ELF-1 (cell line): ENCODE measurements around the gene HOTAIR.

Source experiments
- DNase-seq: peaks from one replicate; pipeline ENCODE4 v3.0.0-alpha.2; 2016; ENCODE audit warnings: low read depth, low spot score

HOTAIR gene

DNA sequence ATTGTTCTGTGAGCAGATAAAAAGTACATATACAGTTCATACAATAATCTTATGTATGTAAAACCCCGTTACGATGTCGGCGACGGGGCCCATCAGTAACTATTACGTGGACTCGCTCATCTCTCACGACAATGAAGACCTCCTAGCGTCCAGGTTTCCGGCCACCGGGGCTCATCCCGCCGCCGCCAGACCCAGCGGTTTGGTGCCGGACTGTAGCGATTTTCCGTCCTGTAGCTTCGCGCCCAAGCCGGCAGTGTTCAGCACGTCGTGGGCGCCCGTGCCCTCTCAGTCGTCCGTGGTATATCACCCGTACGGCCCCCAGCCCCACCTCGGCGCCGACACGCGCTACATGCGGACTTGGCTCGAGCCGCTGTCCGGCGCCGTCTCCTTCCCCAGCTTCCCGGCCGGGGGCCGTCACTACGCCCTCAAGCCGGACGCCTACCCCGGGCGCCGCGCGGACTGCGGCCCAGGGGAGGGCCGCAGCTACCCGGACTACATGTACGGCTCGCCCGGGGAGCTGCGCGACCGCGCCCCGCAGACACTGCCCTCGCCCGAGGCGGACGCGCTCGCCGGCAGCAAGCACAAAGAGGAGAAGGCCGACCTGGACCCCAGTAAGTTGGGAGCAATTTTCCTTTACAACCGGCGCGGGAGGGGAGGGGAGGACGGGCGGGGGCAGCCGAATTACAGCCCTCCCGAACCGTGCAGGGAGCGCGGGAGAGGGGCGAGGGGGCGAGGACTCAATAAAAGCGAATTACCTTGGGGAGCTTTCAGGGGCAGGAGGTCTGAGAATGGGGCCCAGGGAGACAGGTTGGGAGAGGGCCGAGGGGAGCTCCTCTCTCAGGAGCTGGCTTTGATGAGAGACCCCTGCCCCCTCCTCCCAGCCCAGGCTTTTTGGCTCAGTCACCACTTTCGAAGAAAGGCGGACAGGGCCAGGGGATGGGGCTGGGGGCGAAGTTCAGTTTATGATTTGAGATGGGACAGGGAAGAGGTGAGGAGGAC is 25.7 kb upstream of the HOTAIR start, which contains the start of gene HOXC9:
Gene HOXC9, plus strand, starts transcription at position 46 of the 999 bp plus-strand sequence. Its CDS starts 28 bp downstream, at position 74.
- no peak for DNase-seq

DNA sequence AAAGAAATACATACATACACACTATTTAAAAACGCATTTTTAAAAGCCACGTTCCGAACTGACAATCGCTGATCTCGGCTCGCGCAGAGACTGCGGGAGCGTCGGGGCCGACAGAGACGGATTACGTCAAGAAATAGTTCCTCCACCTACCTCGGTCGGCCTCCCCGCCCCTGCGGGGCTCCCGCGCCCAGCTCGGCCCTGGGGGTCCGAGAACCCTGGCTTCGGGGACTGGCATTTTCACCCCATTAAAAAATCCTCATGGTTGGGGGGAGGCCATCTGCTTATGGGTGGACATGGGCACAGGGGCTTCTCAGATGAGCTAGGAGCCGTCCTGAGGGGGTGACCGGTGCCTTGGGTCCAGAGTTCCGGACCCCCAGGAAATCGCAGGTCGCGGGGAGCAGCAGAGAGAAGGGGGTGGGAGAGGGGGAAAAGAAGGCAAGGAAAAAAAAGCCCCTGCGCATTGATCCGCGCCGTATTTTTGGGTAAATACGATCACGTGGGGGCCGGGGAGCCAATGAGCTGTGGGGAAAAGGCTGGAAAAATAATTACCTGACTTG is 24.9 kb upstream of the HOTAIR start:
- no peak for DNase-seq

DNA sequence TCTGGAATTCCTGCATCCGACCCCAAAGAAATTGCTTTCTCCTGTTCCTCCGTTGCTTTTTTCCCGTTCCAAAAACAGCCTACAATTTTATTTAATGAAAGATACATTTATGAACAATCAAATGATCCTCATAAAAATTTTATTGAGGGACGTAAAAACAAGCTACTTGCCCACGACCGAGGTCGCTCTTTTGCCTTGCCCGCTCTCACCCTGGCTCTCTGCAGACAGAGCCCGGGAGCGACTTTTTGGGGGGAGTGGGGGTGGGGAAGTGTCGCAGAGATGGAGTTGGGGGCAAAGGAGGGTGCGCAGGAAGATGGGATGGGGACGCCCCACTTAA is 24.1 kb upstream of the HOTAIR start:
- no peak for DNase-seq

DNA sequence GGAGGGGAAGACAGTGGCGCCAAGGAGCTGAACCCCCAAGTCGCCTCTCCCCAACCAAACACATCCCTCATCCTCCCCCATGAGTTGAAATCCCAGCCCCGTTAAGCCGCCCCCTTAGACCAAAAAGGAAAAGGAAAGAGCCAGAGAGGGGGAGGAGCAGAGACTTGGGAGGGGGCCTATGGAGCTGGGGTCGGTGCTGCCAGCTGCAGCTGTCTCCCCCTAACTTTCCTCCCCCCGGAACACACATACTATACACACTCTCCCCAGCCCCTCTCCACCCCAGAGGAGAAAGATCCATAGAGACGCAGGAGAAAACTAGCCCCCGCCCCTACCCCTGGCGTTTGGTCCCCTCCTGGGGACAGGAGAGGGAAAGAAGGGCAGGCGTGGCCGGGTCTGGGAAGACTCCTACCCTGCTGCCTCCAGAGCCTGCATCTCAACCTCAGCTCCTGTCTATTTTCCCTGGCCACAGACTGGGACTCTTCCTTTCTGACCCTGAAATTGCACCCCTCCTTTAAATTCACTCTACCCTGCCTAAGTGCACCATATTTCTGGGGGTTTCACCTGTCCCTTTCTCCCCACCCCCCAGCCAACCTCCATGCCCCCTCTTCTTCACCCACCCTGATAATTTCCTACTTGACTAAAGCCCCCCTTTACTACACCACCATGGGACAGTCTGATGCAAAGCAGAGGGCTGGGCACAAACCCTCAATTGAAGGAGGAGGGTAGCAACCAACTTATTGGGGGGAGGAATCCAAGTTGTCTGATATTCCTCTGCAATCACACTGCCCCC is 23.6 kb upstream of the HOTAIR start:
- no peak for DNase-seq

DNA sequence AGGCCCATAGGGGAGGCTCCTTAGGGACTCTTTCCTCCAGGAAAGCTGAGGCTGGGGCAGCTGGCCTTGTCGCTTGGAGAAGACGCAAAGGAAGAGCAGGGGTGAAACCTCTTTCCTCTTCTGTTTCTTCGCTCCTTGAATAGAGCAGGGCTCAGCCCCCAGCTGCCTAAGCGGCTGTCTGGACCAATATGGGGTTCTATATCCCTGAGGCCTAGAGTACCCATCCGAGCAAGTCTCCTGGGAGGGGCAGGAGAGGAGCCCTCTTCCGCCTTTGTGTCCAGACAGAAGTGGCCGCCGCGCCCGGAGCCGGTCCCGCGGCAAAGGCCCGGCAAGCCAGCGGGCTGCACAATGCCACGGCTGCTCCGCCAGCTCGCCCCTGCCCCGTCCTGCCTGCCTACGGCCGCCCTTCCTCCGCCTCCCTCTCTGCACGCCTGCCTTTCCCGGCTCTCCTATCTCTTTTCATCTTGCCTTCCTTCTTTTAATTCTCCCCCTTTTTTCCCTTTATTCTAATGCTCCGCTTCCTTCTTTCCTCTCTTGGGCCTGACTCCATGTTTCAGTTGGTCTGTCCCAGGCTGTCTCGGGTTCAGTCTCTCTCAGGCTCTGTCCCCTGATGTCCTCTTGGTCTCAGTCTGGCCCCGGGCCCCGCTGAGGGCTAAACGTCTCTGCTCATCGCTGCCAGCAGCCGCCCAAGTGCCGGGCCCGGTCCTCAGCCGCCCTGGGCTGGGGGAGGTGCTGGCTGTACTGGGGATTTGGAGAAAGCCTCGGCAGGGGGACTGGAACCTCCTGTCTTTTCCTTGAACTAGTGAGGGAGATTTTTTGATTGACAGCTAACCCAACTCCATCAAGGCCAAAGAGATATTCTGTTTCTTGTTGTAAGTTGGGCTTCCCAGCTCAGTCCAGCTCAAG is 22.7 kb upstream of the HOTAIR start:
- no peak for DNase-seq

DNA sequence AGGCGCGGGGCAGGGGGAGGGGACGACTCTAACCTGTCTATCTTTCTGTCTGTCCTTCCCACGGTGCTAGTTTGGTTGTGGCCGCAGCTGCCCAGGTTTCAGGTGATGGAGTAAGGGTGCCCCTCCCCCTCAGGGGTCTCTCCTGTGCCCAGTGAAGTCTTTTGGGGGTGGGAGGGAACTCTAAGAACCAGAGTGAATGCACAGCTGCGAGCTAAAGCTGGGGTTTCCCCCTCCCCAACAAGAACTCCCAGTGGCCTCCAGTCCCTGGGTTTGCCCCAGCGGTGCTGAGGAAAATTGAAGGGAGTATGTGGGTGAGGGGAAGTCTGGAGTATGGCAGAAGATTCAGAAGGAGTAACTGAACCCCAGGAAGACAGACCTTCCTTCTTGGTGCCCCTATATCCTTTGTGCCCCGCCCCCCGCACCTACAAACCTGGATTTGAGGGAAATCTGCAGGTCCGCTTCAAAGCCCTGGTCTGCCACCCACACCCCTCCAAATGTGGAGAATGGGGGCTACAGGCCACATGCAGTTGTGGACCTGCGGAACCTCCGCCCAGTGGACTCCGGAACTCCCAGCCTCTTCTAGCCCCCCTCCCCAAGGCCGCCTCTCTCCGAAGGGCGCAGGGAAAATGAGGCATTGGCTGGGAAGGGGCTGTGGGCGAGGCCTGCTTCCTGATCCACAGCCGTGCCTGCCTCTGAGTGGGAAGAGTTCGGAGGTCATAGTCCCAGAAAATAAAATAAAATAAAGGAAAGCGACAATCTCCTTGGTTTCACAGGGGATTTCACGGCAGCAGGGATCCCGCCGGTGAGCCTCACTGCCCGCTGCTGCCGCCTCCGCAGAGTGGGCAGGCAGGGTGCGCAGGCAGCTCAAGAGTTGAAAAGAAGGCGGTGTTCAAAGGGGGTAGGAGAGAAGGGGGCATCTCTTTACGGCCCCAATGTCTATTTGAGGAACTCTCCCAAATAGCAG is 21.8 kb upstream of the HOTAIR start:
- no peak for DNase-seq

DNA sequence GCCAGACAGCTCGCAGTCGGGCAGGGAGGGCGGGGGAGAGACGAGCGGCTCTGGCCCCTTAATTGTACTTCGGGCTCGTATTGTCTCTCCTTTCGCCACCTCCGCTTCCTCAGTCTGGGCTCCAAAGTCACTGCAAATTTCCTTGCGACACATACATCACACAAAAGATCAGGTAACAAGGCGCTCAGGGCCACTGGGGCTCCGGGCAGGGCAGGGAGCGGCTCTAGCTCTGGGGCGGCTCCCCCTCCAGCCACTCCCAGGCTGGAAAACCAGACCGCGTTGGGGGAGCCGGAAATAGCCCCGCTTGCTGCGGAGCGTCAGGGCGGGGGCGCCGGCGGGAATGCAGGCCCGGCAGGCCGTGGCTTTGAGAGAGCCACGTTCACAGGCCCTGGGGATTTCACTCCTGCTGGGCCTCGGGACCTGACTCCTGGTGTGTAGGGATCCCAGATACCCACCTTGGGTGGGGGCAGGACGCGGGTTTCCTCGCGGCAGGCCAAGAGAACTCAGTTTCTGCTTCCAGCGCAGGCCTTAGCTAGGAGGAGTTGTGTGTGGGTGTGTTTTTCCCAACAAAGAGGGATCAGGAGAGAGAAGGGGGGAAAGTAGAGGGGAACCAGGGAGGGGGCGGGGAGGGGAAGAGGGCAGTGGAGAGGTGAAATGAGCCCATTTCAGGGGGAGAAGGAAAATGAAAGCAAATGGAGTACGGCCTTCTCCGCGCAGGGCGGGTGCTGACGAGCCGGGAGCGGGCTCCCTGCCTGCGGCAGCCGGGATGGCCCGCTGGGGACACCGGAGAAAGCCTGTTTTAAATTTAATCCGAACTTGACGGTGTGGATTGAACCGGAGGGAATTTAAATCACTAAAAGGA is 20.9 kb upstream of the HOTAIR start:
- no peak for DNase-seq

DNA sequence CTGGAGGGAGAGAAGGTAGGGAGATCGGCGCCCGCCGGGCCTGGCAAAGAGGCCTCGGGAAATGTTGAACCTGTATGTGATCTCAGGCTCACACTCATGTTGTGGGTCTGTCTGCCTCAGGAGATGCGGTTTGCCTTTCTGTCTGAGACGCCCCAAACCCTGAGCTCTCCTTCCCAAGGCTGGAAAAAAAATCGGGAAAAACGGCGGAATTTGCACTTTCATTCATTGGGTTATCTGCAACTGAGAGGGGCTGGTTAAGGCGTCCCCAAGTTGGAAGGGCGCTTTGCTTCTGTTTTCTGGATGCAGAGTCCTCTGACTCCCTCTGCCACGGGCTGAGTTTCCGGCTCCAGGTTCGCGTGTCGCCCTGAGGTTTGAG is 20.2 kb upstream of the HOTAIR start:
- DNase-seq: no peak

DNA sequence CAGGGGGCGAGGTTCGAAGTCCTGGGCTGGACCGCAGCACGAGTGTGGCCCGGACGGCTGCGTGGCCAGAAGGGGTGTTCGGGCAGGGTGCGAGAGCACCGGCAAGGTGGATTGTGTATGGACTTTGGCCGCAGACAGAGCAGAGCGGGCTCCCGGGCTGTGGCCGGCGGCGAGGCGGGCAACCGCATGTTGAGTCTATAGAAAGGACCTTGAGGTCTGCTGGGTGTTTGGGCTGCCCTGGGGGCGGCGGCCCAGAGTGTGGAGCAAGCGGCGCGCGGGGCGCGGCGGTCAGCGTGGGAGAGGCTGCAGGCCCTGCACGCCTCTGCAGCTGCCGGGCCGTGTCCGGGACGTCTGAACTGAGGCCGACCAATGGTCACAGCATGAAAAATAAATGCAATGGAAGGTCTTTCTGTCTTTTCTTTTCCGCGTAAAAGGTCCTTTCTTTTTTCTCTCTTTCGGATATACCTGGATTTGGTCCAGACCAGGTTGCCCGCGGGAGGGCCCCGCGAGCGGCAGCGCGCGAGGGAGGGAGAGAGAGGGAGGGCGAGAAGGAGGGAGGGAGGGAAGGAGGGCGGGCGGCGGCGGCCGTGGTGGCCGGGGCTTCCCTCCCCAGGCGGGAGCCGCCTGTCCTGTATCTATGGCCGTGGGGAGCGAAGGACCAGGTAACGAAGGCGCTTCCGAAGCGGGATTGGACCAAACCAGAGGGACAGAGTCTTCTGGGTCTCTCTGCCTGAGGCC is 19.7 kb upstream of the HOTAIR start:
- no peak for DNase-seq

DNA sequence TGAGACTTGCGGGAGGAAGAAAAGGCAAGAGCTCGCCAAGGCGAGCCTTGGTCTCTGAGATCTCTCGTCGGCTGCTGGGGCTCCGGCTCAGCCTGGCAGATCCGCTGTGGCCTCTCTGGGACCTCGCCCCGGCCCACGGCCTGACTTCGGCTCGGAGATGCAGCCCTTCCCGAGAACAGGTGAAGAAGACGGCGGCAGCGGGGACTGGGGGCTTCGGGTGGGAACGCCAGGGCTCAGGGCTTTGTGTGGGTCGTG is 19.2 kb upstream of the HOTAIR start:
- DNase-seq: no peak

DNA sequence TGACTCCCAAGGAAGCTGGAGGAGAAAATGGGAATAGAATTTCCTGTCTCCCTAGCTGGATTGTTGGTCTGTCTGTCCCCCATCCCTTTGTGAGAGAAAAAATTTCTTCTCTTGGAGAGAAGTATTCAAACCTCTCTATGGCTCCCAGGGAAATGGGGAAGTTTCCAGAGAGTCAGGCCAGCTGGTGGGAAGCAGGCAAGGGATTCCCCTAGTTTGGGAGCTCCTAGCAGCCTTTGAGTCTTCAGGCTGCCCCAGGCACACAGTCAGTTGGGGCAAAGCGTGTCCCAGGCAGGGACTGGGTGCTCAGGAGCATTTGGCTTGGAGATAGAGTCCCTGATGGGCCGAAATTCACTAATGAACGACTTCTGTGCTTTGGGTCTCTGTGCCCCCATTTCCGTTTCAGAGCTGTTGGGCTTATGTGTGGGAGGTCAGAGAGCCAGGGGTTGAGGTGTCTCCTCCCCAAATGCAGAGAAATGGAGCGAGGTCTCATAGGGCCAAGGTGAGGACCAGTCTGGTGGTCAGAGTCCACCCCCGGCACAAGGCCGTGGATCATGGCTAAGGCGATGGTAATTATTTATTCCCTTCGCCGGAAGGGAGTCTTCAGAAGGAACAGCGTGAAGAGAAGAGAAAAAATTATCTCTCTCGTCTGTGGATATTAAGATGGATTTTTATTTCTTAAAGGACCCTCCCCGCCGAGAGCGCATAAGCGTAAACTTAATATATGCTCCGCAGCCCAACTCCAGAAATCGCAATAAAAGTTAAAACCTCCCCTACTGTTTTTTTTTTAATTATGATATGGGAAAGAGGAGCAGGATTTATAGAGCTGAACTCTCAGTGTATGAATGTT is 18.6 kb upstream of the HOTAIR start:
- DNase-seq: no peak

DNA sequence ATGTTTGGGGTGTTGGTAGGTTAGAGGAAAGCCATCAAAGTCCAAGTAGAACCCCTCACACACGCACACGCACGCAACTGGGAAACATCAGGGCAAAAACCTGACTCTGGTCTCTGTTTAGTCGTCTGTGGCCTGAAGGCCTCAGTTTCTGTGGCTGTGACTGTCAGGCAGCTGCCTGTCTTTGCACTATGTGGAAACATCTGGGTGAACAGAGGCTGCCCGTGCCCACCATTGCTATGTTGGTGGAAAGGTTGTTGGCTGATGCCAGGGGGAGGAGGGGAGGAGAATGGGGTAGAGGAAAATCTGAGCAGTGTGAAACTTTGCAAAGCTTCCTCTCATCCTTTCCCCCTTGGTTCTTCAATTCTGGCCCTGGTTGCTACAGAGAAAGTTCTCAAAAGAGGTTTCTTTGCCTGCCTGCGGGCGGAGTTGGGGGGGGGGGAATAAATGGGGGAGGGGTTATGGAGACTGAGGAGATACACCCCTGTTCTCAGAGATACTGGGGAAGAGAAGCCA is 17.7 kb upstream of the HOTAIR start:
- DNase-seq: no peak

DNA sequence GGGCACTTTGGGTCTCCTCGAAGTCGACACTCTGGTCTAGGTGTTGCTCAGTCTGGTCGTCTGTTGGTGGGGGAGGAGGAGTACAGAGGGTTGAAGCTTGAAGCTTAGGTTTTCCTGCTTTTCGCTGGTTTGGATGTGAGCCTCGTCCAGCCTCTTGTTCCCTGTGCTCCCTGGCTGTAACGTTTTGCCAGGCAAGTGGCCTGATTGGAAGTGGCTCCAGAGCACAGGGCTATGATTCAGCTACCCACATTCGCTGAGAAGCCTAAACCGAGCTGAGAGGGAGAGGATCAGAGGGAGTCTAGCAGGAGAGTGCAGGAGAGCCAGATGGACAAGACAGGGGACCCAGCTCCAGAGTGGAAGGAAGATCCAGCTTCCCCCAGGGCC is 16.3 kb upstream of the HOTAIR start:
- no peak for DNase-seq

DNA sequence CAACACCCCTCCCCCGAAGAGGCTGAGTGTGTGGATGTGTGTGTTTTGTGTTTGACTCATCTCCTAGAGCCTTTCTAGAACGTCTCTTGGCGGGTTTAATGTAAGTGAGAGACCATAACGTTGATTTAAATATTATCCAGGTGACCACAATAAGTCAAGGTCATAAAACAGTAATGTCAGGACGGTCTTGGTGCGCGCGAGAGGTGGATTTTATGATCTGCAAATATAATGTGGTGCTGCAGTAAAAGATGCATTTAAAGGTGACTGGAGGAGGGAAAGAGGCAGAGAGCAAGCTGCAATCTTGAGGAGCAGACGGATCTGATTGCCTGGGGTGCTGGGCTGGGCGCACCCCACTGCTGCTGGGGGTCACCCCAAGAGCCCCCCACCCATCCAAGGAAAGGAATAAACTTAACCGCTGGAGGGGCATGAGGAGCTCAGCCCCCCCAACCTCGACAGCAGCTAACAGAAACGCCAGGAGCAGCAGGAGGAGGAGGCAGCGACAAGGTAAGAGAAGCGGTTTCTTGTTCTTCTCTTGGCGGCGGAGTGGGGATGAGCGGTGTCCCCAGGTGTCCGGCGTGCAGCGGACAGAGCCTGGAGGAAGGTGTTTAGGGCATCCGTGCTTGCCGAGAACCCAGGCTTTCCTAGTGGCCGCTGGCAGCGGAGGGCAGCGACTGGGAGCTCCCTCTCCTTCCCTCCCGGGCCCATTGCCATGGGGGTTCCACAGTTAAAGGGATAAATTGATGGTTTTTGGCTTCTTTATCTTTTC is 15.7 kb upstream of the HOTAIR start:
- DNase-seq: no peak

DNA sequence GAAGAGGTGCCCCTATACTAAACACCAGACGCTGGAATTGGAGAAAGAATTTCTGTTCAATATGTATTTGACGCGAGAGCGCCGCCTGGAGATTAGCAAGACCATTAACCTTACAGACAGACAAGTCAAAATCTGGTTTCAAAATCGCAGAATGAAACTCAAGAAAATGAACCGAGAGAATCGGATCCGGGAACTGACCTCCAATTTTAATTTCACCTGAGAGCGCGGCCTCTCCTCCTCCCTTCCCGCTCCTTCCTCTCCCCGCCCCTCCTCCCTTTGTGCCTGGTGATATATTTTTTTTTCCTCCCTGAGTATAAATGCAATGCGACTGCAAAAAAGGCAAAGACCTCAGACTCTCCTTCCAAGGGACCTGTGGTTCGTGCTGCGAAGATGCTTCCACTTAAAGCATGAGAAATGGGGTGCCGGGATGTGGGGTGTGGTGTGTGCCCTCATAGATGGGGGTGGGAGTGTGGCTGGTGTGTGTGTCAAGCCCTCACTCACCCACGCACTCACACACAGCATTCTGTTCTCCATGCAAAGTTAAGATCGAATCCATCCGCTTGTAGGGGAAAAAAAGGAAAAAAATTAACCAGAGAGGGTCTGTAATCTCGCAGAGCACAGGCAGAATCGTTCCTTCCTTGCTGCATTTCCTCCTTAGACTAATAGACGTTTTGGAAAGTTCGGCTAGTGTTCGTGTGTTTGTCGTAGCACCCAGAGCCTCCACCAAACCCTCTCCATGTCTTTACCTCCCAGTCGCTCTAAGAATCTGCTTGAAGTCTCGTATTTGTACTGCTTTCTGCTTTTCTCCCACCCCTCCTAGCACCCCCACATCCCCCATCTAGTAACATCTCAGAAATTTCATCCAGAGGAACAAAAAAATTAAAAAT is 14.7 kb upstream of the HOTAIR start:
- no peak for DNase-seq
